OCI-LY7 (cell line): Measurements from ENCODE around the gene SIGLEC1.

Experiments used
- EZH2phosphoT487 ChIP-seq: fragments of 200-600 bp; sonication (generic); IDR thresholded peaks from 2 replicates; pipeline ENCODE4 v1.6.1; 2018; ENCODE audit warnings: low read depth, borderline replicate concordance, mild to moderate bottlenecking, mixed run types, antibody characterized with exemption, low read length, moderate library complexity, mixed read lengths
- TF ChIP-seq, protein P1 (sequence below): fragments of 200-600 bp; sonication (generic); conservative IDR thresholded peaks from 2 replicates; pipeline ENCODE4 v1.5.1; 2014; ENCODE audit warnings: mild to moderate bottlenecking, antibody characterized with exemption, low read length, moderate library complexity, mixed read lengths

- TF ChIP-seq, protein P1, sequence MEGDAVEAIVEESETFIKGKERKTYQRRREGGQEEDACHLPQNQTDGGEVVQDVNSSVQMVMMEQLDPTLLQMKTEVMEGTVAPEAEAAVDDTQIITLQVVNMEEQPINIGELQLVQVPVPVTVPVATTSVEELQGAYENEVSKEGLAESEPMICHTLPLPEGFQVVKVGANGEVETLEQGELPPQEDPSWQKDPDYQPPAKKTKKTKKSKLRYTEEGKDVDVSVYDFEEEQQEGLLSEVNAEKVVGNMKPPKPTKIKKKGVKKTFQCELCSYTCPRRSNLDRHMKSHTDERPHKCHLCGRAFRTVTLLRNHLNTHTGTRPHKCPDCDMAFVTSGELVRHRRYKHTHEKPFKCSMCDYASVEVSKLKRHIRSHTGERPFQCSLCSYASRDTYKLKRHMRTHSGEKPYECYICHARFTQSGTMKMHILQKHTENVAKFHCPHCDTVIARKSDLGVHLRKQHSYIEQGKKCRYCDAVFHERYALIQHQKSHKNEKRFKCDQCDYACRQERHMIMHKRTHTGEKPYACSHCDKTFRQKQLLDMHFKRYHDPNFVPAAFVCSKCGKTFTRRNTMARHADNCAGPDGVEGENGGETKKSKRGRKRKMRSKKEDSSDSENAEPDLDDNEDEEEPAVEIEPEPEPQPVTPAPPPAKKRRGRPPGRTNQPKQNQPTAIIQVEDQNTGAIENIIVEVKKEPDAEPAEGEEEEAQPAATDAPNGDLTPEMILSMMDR = no peak
- no peak for TF ChIP-seq EZH2phosphoT487
These were observed 30.9 kb upstream of the SIGLEC1 start for GRCh38 chr20:3743251-3743650.
